Brain (organoid and tissue), 1 donor: Measurements from ENCODE around the gene OR14A2. TPM values are rescaled to one million over a fixed set of nuclear protein-coding genes. Genes with fewer than 3 reads are reported as not detected.

Experiments used
- polyA plus RNA-seq: library from polyadenylated mRNA; stranded (reverse); fragments of 350-450 nt; fragmentation: Illumina TruSeq; extraction: RNeasy Lipid Tissue Mini Kit (QIAGEN cat#74804); gene quantifications from one replicate; pipeline ENCODE4 v1.2.3, GENCODE V29; 2015; ENCODE audit warnings: low read depth, low replicate concordance; ENCODE audit not compliant: insufficient read depth

Gene OR14A2
- polyA plus RNA-seq, 1 donor from 2014 or later: not detected

Other genes with a start within 250 kb of the OR14A2 start
- not detected for gene OR2C3, start 211.7 kb downstream of the OR14A2 start, polyA plus RNA-seq
- gene GCSAML, start 199.0 kb downstream of the OR14A2 start, polyA plus RNA-seq: not detected
- not detected for gene OR2G2, start 159.8 kb downstream of the OR14A2 start, polyA plus RNA-seq
- not detected for gene OR2G3, start 142.6 kb downstream of the OR14A2 start, polyA plus RNA-seq
- gene OR13G1, start 68.4 kb downstream of the OR14A2 start, polyA plus RNA-seq: not detected
- gene OR6F1, start 31.5 kb downstream of the OR14A2 start, polyA plus RNA-seq: not detected
- gene OR14K1, start 9.5 kb downstream of the OR14A2 start, polyA plus RNA-seq: not detected
- gene OR1C1, start 12.4 kb upstream of the OR14A2 start, polyA plus RNA-seq: not detected
- not detected for gene OR14A16, start 76.0 kb upstream of the OR14A2 start, polyA plus RNA-seq
- not detected for gene OR11L1, start 93.8 kb upstream of the OR14A2 start, polyA plus RNA-seq
- gene TRIM58, start 109.0 kb upstream of the OR14A2 start, polyA plus RNA-seq: 0.19 TPM
- 1.3 TPM for gene OR2W3, start 147.4 kb upstream of the OR14A2 start, polyA plus RNA-seq
- not detected for gene OR2T8, start 172.1 kb upstream of the OR14A2 start, polyA plus RNA-seq
- gene OR2AJ1, start 176.7 kb upstream of the OR14A2 start, polyA plus RNA-seq: not detected
- not detected for gene OR2L8, start 200.7 kb upstream of the OR14A2 start, polyA plus RNA-seq
- gene OR2AK2, start 217.1 kb upstream of the OR14A2 start, polyA plus RNA-seq: not detected